Endothelial cell (in vitro differentiated cells): ENCODE results near the gene EFCAB12. TPM values are rescaled to one million over a fixed set of nuclear protein-coding genes. Genes with fewer than 3 reads are reported as not detected.
A peak's percentile ranks its signal among the peaks of the same experiment; 100 is the strongest.

Experiments used
- DNase-seq: peaks from one replicate; pipeline ENCODE4 v3.0.0; 2021; ENCODE audit warnings: low spot score
- H3K27ac Mint-ChIP-seq: one replicate; pipeline ENCODE4 v1.8.0; 2021; ENCODE audit warnings: mixed read lengths, inconsistent platforms; ENCODE audit not compliant: unreplicated experiment
- H3K27me3 Mint-ChIP-seq: one replicate; pipeline ENCODE4 v1.8.0; 2021; ENCODE audit warnings: mild to moderate bottlenecking, moderate library complexity, mixed read lengths, inconsistent platforms; ENCODE audit not compliant: unreplicated experiment
- H3K36me3 Mint-ChIP-seq: one replicate; pipeline ENCODE4 v1.8.0; 2021; ENCODE audit warnings: mild to moderate bottlenecking, low read depth, mixed read lengths, inconsistent platforms; ENCODE audit not compliant: unreplicated experiment
- H3K4me1 Mint-ChIP-seq: one replicate; pipeline ENCODE4 v1.8.0; 2021; ENCODE audit warnings: mild to moderate bottlenecking, mixed read lengths, inconsistent platforms; ENCODE audit not compliant: unreplicated experiment
- H3K4me3 Mint-ChIP-seq: one replicate; pipeline ENCODE4 v1.8.0; 2021; ENCODE audit warnings: mild to moderate bottlenecking, mixed read lengths, inconsistent platforms; ENCODE audit not compliant: unreplicated experiment
- H3K9me3 Mint-ChIP-seq: one replicate; pipeline ENCODE4 v1.8.0; 2021; ENCODE audit warnings: mixed read lengths, inconsistent platforms; ENCODE audit not compliant: unreplicated experiment
- total RNA-seq: library from RNA; stranded (reverse); fragmentation: NEBNext Ultra II Directional; extraction: Animal tissue kit (Norgen Biotek cat#: 25700); gene quantifications from one replicate; pipeline ENCODE4 v1.2.1, GENCODE V29; 2021; ENCODE audit not compliant: unreplicated experiment
- TF ChIP-seq, protein P1 (sequence below): fragments of 200-600 bp; sonication (generic); IDR thresholded peaks from one replicate; pipeline ENCODE4 v1.5.0; 2021; ENCODE audit warnings: antibody characterized with exemption; ENCODE audit not compliant: unreplicated experiment

EFCAB12 gene
- total RNA-seq, 1 donor from 2014 or later: 0.21 TPM

DNA sequence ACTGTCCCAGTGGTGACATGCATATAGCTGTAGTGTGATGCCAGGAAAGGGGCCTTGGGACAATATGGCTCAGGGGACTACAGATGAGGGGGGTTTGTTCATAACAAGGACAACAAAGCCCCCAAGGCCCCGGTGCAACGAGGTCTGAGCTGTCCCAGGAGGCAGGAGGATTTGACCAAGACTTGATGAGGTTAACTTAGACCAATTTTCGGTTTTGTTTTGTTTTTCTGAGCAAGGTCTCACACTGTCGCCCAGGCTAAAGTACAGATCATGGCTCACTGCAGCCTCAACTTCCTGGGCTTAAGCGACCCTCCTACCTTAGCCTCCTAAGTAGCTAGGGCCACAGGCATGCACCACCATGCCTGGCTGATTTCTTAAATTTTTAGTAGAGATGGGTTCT is 23.8 kb downstream of the EFCAB12 start:
- TF ChIP-seq, protein P1, sequence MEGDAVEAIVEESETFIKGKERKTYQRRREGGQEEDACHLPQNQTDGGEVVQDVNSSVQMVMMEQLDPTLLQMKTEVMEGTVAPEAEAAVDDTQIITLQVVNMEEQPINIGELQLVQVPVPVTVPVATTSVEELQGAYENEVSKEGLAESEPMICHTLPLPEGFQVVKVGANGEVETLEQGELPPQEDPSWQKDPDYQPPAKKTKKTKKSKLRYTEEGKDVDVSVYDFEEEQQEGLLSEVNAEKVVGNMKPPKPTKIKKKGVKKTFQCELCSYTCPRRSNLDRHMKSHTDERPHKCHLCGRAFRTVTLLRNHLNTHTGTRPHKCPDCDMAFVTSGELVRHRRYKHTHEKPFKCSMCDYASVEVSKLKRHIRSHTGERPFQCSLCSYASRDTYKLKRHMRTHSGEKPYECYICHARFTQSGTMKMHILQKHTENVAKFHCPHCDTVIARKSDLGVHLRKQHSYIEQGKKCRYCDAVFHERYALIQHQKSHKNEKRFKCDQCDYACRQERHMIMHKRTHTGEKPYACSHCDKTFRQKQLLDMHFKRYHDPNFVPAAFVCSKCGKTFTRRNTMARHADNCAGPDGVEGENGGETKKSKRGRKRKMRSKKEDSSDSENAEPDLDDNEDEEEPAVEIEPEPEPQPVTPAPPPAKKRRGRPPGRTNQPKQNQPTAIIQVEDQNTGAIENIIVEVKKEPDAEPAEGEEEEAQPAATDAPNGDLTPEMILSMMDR: no peak
- DNase-seq: no peak
- no peak overlapping the region for H3K27ac Mint-ChIP-seq
- no peaks in the 10 kb centered on the region for H3K36me3 Mint-ChIP-seq
- H3K4me3 Mint-ChIP-seq: no peak overlapping the region
- no peaks in the 10 kb centered on the region for H3K9me3 Mint-ChIP-seq
- no peaks in the 10 kb centered on the region for H3K4me1 Mint-ChIP-seq
- peaks cover 5% of the 10 kb centered on the region for H3K27me3 Mint-ChIP-seq

DNA sequence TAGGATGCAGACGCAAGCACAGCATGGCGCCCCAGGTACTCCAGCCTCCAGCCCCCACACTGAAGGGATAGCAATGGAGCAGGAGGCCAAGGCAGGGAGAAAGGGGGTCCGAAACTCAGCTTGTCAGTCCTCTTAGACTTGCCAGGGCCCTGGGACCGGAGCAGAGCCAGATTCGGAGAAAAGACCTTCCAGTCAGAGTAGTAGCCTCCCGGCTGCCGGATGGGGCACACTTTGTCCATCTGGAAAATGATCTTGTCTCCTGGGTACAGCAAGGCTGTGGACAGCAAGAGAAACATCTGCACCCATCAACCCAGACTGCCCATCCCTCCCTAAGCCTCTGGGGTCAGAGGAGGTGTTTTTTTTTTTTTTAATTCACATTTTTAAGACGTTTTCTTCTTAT is 24.3 kb downstream of the EFCAB12 start:
- H3K4me3 Mint-ChIP-seq: no peak overlapping the region
- H3K4me1 Mint-ChIP-seq: peaks cover 5% of the 10 kb centered on the region
- DNase-seq: no peak
- H3K27me3 Mint-ChIP-seq: peaks cover 5% of the 10 kb centered on the region
- no peak overlapping the region for H3K27ac Mint-ChIP-seq
- TF ChIP-seq, protein P1: no peak
- H3K9me3 Mint-ChIP-seq: no peaks in the 10 kb centered on the region
- peaks cover 4% of the 10 kb centered on the region for H3K36me3 Mint-ChIP-seq

DNA sequence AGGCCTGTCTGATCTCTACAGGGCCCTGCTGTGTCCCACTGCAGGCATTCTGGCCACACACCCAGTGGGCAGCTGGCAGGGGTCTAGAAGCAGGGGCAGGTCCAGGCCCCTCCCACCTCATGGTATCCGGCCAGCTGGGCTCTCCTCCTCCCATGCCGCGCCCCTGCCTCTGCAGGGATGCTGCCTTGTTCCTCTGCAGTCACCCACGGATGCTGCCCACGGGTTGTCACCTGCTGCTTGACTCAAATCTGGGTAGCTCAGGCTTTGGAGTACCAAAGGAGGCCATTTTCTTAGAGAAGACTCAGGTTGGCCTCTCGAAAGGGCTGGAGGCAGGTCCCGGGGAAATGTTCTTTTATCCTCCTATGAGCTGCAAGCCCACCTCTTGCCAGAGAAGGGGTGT is 25.0 kb downstream of the EFCAB12 start:
- DNase-seq: no peak
- H3K27ac Mint-ChIP-seq: no peak overlapping the region
- no peaks in the 10 kb centered on the region for H3K9me3 Mint-ChIP-seq
- H3K4me3 Mint-ChIP-seq: no peak overlapping the region
- peaks cover 5% of the 10 kb centered on the region for H3K27me3 Mint-ChIP-seq
- TF ChIP-seq, protein P1: no peak
- peaks cover 10% of the 10 kb centered on the region for H3K4me1 Mint-ChIP-seq
- H3K36me3 Mint-ChIP-seq: peaks cover 4% of the 10 kb centered on the region

DNA sequence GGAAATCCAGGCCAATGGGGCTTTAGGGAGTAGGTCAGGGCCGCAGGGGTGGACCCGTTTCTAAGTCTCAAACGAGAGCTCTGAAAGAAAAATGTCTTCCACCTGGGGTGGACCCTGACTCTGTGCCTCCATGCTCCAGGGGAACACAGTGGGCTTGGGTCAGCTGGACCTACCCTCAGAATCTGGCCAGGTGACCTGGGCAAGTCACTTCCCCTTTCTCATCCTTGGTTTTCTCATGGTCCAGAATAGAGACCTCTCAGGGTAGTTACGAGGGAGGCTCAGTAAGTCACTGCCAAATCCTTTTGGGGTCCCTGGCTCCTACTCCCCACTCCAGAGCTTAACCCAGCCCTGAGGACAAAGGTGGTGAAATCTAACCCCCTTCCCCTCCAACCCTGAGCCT is 25.8 kb downstream of the EFCAB12 start:
- peaks cover 5% of the 10 kb centered on the region for H3K27me3 Mint-ChIP-seq
- H3K9me3 Mint-ChIP-seq: no peaks in the 10 kb centered on the region
- H3K4me1 Mint-ChIP-seq: peaks cover 17% of the 10 kb centered on the region
- TF ChIP-seq, protein P1: no peak
- peaks cover 4% of the 10 kb centered on the region for H3K36me3 Mint-ChIP-seq
- H3K27ac Mint-ChIP-seq: peak overlapping the region; percentile 70
- no peak for DNase-seq
- no peak overlapping the region for H3K4me3 Mint-ChIP-seq

DNA sequence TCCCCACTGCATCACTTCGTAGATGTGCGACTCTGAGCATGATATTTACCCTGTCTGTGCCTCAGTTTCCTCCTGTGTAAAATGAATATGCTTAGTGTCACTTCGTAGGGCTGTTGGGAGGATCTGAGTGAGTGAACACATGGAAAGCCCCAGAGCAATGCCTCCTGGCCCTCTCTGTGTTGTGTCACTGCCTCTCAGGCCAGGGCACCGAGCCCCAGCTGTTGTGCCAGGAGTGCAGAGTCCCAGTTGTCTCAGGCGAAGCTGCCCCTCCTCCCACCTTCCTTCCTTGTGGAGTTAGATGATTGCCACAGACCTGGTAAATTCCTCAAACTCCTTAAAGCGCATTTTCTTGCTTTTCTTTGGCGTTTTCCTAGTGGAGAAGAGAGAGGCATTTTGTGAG is 26.2 kb downstream of the EFCAB12 start:
- peaks cover 4% of the 10 kb centered on the region for H3K36me3 Mint-ChIP-seq
- TF ChIP-seq, protein P1: no peak
- DNase-seq: no peak
- H3K4me3 Mint-ChIP-seq: no peak overlapping the region
- H3K27ac Mint-ChIP-seq: no peak overlapping the region
- H3K4me1 Mint-ChIP-seq: peaks cover 21% of the 10 kb centered on the region
- H3K9me3 Mint-ChIP-seq: no peaks in the 10 kb centered on the region
- peaks cover 5% of the 10 kb centered on the region for H3K27me3 Mint-ChIP-seq
